D721Med (cell line): ENCODE measurements around the gene SNX33.

Experiments used
- DNase-seq: peaks from one replicate; pipeline ENCODE4 v3.0.0; 2011; ENCODE audit warnings: low spot score; ENCODE audit not compliant: insufficient read length
- FAIRE-seq: peaks from 2 replicates; lab custom pipeline; 2011; peaks lifted over from hg19 to GRCh38; lab: Jason Lieb, UNC
- TF ChIP-seq, protein P1 (sequence below): IDR thresholded peaks from 2 replicates; pipeline ENCODE4 v1.5.1; 2012; ENCODE audit warnings: mild to moderate bottlenecking, control low read depth; ENCODE audit not compliant: insufficient read depth; ENCODE audit errors: missing control alignments

Gene SNX33

DNA sequence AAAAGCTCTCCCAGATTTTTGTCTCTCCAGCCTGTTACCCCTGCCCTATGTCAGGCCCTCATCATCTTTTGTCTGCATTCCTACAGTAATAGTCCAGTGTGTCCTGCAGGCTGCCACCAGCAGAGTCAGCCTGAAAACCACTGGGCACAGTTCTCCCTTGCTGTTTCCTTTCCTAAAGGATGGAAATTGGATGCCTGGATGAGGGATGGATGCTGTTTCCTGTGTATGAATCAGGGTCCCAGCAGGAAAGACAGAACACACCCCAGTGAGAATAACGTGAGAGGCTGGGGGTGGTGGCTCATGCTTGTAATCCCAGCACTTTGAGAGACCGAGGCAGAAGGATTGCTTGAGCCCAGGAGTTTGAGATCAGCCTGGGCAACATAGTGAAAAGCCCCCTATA, 3.3 kb upstream of the SNX33 start:
- TF ChIP-seq, protein P1, sequence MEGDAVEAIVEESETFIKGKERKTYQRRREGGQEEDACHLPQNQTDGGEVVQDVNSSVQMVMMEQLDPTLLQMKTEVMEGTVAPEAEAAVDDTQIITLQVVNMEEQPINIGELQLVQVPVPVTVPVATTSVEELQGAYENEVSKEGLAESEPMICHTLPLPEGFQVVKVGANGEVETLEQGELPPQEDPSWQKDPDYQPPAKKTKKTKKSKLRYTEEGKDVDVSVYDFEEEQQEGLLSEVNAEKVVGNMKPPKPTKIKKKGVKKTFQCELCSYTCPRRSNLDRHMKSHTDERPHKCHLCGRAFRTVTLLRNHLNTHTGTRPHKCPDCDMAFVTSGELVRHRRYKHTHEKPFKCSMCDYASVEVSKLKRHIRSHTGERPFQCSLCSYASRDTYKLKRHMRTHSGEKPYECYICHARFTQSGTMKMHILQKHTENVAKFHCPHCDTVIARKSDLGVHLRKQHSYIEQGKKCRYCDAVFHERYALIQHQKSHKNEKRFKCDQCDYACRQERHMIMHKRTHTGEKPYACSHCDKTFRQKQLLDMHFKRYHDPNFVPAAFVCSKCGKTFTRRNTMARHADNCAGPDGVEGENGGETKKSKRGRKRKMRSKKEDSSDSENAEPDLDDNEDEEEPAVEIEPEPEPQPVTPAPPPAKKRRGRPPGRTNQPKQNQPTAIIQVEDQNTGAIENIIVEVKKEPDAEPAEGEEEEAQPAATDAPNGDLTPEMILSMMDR = no peak

DNA sequence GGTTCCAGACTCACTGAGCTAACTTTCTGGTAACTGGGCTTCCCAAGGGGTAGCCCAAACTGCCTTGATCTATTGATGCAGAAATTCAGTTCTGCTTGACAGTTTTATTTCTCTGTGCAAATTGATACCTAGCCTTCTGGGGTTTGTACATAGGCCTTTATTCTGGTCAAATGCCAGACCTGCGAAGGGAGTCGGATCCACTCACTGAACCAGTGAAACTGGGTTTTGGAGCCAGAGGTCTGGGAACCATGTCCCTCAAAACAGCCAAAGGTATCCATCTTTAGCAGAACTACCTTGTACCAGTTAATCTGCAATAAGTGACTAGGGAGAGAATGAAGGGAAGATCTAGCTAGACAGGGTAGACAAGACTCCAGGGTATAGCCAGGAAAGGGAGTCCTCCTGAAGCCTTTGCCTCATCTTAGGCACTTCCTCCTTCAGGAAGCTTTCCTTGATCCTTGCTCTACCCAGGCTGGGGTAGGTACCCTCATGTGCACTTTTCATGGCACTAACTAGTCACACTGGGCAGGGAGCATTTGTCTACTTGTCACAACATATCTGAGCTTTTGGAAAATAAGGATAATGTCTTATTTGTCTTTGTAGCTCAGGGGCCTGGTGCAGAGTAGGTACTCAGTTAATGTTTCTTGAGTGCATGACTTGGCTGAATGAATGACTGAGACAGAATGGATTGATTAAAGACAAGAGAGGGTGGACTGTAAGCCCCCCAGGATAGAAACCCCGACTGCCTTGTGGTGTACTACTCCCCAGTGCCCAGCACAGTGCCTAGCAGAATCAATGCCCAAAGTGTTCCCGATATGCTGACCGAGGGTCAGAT, 1.4 kb upstream of the SNX33 start:
- TF ChIP-seq, protein P1 = no peak
- DNase-seq = no peak
- FAIRE-seq = no peak

More for the DNA sequence above, 3.3 kb upstream of the SNX33 start:
- DNase-seq (no peak), FAIRE-seq (no peak)

DNA sequence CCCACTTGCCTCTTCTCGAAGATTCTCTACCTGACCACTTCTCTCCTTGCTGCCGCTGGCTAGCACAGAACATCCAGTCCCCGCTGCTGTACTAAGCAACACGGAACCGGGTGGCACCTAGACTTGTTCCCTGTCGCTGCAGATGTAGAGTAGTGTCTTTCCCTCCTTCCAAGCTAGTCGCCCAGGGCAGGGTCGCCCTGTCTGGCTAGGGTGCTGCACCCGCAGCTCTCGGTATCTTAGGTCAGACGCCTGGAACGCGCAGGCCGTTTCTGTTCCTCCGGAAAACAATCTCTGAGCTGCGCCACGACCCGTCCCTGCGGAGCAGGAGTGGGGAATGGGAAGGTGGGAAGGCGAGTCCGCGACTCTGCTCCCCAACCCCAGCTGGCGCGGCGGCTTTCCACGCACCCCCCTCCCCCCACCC, 758 bp upstream of the SNX33 start:
- TF ChIP-seq, protein P1 = no peak
- no peak for DNase-seq
- no peak for FAIRE-seq

DNA sequence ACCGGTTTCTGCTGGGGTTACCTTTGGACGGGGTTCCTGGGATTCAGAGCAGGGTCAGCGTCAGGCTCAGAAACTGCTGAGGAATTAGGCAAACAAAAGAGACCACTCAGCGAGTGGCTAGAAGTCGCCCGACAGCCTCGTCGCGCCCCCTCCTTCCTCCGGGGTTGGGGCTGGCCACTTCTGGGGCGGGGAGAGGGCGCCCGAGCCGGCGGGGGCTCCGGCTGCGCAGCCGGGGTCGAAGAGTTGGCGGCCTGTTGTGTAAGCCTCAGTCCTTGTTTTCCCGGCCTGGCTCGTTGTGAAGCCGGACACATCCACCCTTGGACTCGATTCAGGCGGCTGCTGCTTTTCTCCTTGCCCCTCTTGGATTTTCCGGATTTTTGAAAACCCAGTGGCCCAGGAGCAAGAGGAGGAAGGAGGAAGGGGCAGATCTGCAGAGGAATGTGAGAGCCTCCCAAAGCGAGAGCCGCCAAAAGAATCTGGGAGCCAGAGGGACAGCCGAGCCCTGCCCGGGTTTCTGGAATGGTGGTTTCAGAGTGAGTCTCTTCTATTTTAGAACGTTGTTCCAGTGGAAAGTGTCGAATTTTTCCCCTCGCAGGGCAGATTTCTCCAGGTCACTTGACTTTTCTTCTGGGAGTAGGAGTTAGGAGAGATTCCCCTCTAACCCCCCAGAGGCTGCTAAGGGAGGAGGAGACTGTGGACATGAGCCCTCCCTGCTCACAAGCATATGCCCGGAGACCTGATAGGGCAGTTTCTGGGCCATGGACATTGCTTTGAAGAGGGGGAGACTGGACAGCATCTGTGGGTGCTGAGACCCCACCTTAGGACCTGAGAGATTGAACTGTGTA, 666 bp downstream of the SNX33 start:
- DNase-seq (no peak), FAIRE-seq (no peak)
- TF ChIP-seq, protein P1 = no peak

DNA sequence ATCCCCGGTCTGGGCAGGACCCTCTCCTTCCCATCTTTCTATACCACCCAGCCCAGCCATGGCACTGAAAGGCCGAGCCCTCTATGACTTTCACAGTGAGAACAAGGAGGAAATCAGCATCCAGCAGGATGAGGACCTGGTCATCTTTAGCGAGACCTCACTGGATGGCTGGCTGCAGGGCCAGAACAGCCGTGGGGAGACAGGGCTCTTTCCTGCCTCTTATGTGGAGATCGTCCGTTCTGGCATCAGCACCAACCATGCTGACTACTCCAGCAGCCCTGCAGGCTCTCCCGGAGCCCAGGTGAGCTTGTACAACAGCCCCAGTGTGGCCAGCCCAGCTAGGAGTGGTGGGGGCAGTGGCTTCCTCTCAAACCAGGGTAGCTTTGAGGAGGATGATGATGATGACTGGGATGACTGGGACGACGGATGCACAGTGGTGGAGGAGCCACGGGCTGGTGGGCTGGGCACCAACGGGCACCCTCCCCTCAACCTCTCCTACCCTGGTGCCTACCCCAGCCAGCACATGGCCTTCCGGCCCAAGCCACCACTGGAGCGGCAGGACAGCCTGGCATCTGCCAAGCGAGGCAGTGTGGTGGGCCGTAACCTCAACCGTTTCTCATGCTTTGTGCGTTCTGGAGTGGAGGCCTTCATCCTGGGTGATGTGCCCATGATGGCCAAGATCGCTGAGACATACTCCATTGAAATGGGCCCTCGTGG, 1.5 kb downstream of the SNX33 start:
- FAIRE-seq (no peak), DNase-seq (no peak)
- TF ChIP-seq, protein P1 = no peak

DNA sequence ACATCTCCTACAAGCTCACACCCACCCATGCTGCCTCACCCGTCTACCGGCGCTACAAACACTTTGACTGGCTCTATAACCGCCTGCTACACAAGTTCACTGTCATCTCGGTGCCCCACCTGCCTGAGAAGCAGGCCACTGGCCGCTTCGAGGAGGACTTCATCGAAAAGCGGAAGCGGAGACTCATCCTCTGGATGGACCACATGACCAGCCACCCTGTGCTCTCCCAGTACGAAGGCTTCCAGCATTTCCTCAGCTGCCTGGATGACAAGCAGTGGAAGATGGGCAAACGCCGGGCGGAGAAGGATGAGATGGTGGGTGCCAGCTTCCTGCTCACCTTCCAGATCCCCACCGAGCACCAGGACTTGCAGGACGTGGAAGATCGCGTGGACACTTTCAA, 2.1 kb downstream of the SNX33 start:
- no peak for FAIRE-seq
- TF ChIP-seq, protein P1 = no peak
- no peak for DNase-seq
